NT2/D1 (cell line): ENCODE data around the gene GRID2.

Experiments used
- SUZ12 ChIP-seq: IDR thresholded peaks from 2 replicates; pipeline ENCODE4 v1.6.1; 2011; ENCODE audit not compliant: insufficient read length, insufficient read depth; ENCODE audit errors: extremely low read depth
- YY1 ChIP-seq: IDR thresholded peaks from 2 replicates; pipeline ENCODE4 v1.6.1; 2011; ENCODE audit not compliant: insufficient read length, insufficient read depth

DNA sequence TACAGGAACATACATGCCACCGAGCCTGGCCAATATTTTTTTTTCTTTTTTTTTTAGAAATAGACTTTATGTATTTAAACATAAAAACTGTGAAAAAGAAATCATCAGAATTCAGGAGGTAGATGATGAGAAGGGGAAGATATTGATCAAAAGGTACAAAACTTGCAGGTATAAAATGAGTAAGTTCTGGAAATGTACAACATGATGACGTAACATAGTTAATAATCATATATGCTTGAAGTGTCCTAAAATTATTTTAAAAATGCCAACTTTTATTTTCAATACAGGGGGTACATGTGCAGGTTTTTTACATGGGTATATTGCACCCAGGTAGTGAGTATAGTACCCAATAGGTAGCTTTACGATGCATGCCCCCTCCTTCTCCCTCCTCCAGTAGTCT, 337.6 kb downstream of the GRID2 start:
- TF ChIP-seq YY1 = no peak
- no peak for TF ChIP-seq SUZ12
